ENCODE measurements around the gene HECTD4. TPM values are rescaled to one million over a fixed set of nuclear protein-coding genes. Genes with fewer than 3 reads are reported as not detected.

Gene HECTD4
- total RNA-seq, 1 donor from 2014 or later: 98.8 TPM

- H3K36me3 Mint-ChIP-seq (ENCODE audit: low read depth): peaks cover 79% of the 10 kb centered on the region
- H3K27me3 Mint-ChIP-seq: no peaks in the 10 kb centered on the region
- ATAC-seq (ENCODE audit: low read depth) (no peak), DNase-seq (no peak)
- intact Hi-C loops (cut with micrococcal nuclease): no loop called here
- H3K27ac Mint-ChIP-seq: no peak overlapping the region
- TF ChIP-seq CTCF (IDR thresholded peaks at IDR 0.05): no peak
- H3K4me1 Mint-ChIP-seq: no peaks in the 10 kb centered on the region
- H3K4me3 Mint-ChIP-seq: no peak overlapping the region
- CTCF ChIA-PET: interaction anchor here (1.8 kb wide), 1 partner anchor 195 kb away, joined by 12 read pairs; no protein-coding TSS in a partner anchor
- no peaks in the 10 kb centered on the region for H3K9me3 Mint-ChIP-seq
- POLR2A ChIA-PET: interaction anchor here (0.6 kb wide), 1 partner anchor 326 kb away, joined by 4 read pairs; no protein-coding TSS in a partner anchor
These were observed 190.3 kb downstream of the HECTD4 start for GRCh38 chr12:112191840-112192321.

GRCh38 chr12:112191201-112191600 lies 191.0 kb downstream of the HECTD4 start:
- Mint-ChIP-seq H3K4me3 (no peak overlapping the region), H3K9me3 (no peaks in the 10 kb centered on the region), H3K27ac (no peak overlapping the region), H3K27me3 (no peaks in the 10 kb centered on the region), H3K4me1 (no peaks in the 10 kb centered on the region), H3K36me3 (ENCODE audit: low read depth) (peaks cover 76% of the 10 kb centered on the region)
- CTCF ChIA-PET: no interaction called here
- DNase-seq (no peak), ATAC-seq (ENCODE audit: low read depth) (no peak)
- no peak for TF ChIP-seq CTCF (IDR thresholded peaks at IDR 0.05)
- intact Hi-C loops (cut with micrococcal nuclease): no loop called here
- POLR2A ChIA-PET: no interaction called here

- no peak overlapping the region for H3K4me3 Mint-ChIP-seq
- ChIA-PET POLR2A (no interaction called here), CTCF (no interaction called here)
- intact Hi-C loops (cut with micrococcal nuclease): no loop called here
- no peaks in the 10 kb centered on the region for H3K9me3 Mint-ChIP-seq
- H3K27me3 Mint-ChIP-seq: no peaks in the 10 kb centered on the region
- no peaks in the 10 kb centered on the region for H3K4me1 Mint-ChIP-seq
- H3K36me3 Mint-ChIP-seq (ENCODE audit: low read depth): peaks cover 72% of the 10 kb centered on the region
- H3K27ac Mint-ChIP-seq: no peak overlapping the region
- DNase-seq (no peak), ATAC-seq (ENCODE audit: low read depth) (no peak)
- no peak for TF ChIP-seq CTCF (IDR thresholded peaks at IDR 0.05)
These were observed 191.8 kb downstream of the HECTD4 start for GRCh38 chr12:112190231-112191025.

- Mint-ChIP-seq H3K9me3 (no peaks in the 10 kb centered on the region), H3K4me3 (no peak overlapping the region), H3K36me3 (ENCODE audit: low read depth) (peaks cover 72% of the 10 kb centered on the region), H3K27me3 (no peaks in the 10 kb centered on the region), H3K27ac (no peak overlapping the region), H3K4me1 (no peaks in the 10 kb centered on the region)
- intact Hi-C loops (cut with micrococcal nuclease): no loop called here
- no peak for TF ChIP-seq CTCF (IDR thresholded peaks at IDR 0.05)
- POLR2A ChIA-PET: no interaction called here
- no peak for DNase-seq
- no peak for ATAC-seq (ENCODE audit: low read depth)
- CTCF ChIA-PET: no interaction called here
These were observed 194.0 kb downstream of the HECTD4 start for GRCh38 chr12:112188130-112188830.

Data from activated B cell treated with CpG ODN at 0.5 μM for 24 hours (primary cell).